G401 (cell line): Measurements from ENCODE around the gene PI4K2B. TPM values are rescaled to one million over a fixed set of nuclear protein-coding genes. Genes with fewer than 3 reads are reported as not detected.

Experiments
- total RNA-seq: library from RNA; depleted of rRNA; stranded (reverse); fragments of >200 nt; shearing (Covaris generic); gene quantifications from 2 replicates; pipeline ENCODE4 v1.2.3, GENCODE V29; 2014; rRNA removed

Gene PI4K2B
- total RNA-seq, 1 experiment from 2014 or later, result 57.7 TPM

Other genes with a start within 250 kb of the PI4K2B start
- not detected in 2 replicates for gene LGI2, start 203.1 kb upstream of the PI4K2B start, total RNA-seq
- gene SEPSECS, start 73.6 kb upstream of the PI4K2B start, total RNA-seq, result 4.7 and 5.9 TPM in 2 replicates
- gene ZCCHC4, start 78.7 kb downstream of the PI4K2B start, total RNA-seq, result 9.7 TPM in 2 replicates
- 20.7 and 24.7 TPM in 2 replicates for gene ANAPC4, start 143.2 kb downstream of the PI4K2B start, total RNA-seq